HG02623 (cell line): ENCODE measurements around the gene SLC12A3.
A peak's percentile ranks its signal among the peaks of the same experiment; 100 is the strongest.

Experiments used
- ATAC-seq: cut with Tn5 transposase; IDR thresholded peaks from one replicate; pipeline ENCODE4 v1.9.1; 2021; ENCODE audit warnings: moderate library complexity; ENCODE audit not compliant: unreplicated experiment

Gene SLC12A3

GRCh38 chr16:56848029-56848936, 16.7 kb upstream of the SLC12A3 start:
- ATAC-seq, result no peak

- ATAC-seq, result no peak
These were observed 15.9 kb upstream of the SLC12A3 start for GRCh38 chr16:56848955-56849689.

GRCh38 chr16:56849690-56850680, 15.0 kb upstream of the SLC12A3 start:
- ATAC-seq, result no peak

GRCh38 chr16:56851671-56852400, 13.2 kb upstream of the SLC12A3 start:
- ATAC-seq, result no peak

GRCh38 chr16:56852401-56852730, 12.6 kb upstream of the SLC12A3 start:
- no peak for ATAC-seq

GRCh38 chr16:56852968-56853367, 12.0 kb upstream of the SLC12A3 start:
- ATAC-seq, result no peak

GRCh38 chr16:56855201-56855600, 9.8 kb upstream of the SLC12A3 start:
- no peak for ATAC-seq

GRCh38 chr16:56855946-56856345, 9.1 kb upstream of the SLC12A3 start:
- ATAC-seq, result no peak

- ATAC-seq, result no peak
These were observed 8.0 kb upstream of the SLC12A3 start for GRCh38 chr16:56856876-56857447.

GRCh38 chr16:56858374-56858773, 6.6 kb upstream of the SLC12A3 start:
- ATAC-seq, result no peak

GRCh38 chr16:56859636-56860035, 5.4 kb upstream of the SLC12A3 start:
- no peak for ATAC-seq

- peak; percentile 75 for ATAC-seq
These were observed 4.6 kb upstream of the SLC12A3 start for GRCh38 chr16:56860226-56861020.

GRCh38 chr16:56861092-56861610, 3.9 kb upstream of the SLC12A3 start:
- ATAC-seq, result no peak

- ATAC-seq, result no peak
These were observed 3.3 kb upstream of the SLC12A3 start for GRCh38 chr16:56861756-56862155.

GRCh38 chr16:56862776-56863175, 2.2 kb upstream of the SLC12A3 start:
- ATAC-seq, result no peak

- ATAC-seq, result no peak
These were observed 521 bp downstream of the SLC12A3 start for GRCh38 chr16:56865394-56866062.

GRCh38 chr16:56866955-56867830, 2.2 kb downstream of the SLC12A3 start:
- no peak for ATAC-seq
